Common myeloid progenitor, CD34-positive (primary cell): ENCODE results near the gene CNTN6.

ENCODE experiments used
- CTCF ChIA-PET: fragments of 350-600 bp; sonication (Branson Sonifier 250); formaldehyde crosslinking; loops from one replicate; lab custom pipeline; 2021; ENCODE audit warnings: antibody characterized with exemption; lab: Charles Lee
- POLR2A ChIA-PET: fragments of 350-600 bp; sonication (Branson Sonifier 250); formaldehyde crosslinking; loops from one replicate; lab custom pipeline; 2021; ENCODE audit warnings: antibody characterized with exemption; lab: Charles Lee
- DNase-seq, 3 donors: peaks; one replicate each; pipeline versions ENCODE4 v3.0.0 to v3.0.0-alpha.2; 2013
- H3K27ac ChIP-seq, 2 experiments: 1 replicate in 1 of 2; 2 replicates in 1 of 2; pipeline ENCODE4 v1.7.0; 2013; ENCODE audit warnings: inconsistent platforms in 2 of 2, low read length in 2 of 2, mild to moderate bottlenecking in 2 of 2, low read depth in 1 of 2, moderate library complexity in 1 of 2; ENCODE audit not compliant: severe bottlenecking in 2 of 2, insufficient read depth in 1 of 2, poor library complexity in 1 of 2
- H3K27me3 ChIP-seq, 5 experiments: replicated peaks in 2 of 5; 1 replicate in 3 of 5; 2 replicates in 2 of 5; pipeline versions ENCODE4 v1.6.1 to v1.7.0; 2013; ENCODE audit warnings: low read length in 4 of 5, mild to moderate bottlenecking in 2 of 5, moderate library complexity in 2 of 5, inconsistent platforms in 1 of 5; ENCODE audit not compliant: insufficient read depth in 5 of 5, control insufficient read depth in 4 of 5
- H3K36me3 ChIP-seq, 4 experiments: 1 replicate in 2 of 4; 2 replicates in 2 of 4; pipeline versions ENCODE4 v1.6.1 to v1.7.0; 2013; ENCODE audit warnings: low read length in 3 of 4, control low read depth in 1 of 4, mild to moderate bottlenecking in 1 of 4; ENCODE audit not compliant: control insufficient read depth in 4 of 4, insufficient read depth in 4 of 4
- H3K4me1 ChIP-seq, 4 experiments: 1 replicate in 3 of 4; 2 replicates in 1 of 4; pipeline versions ENCODE4 v1.6.1 to v1.7.1; 2013; ENCODE audit warnings: low read length in 3 of 4, mild to moderate bottlenecking in 3 of 4, control low read depth in 1 of 4, inconsistent platforms in 1 of 4, moderate library complexity in 1 of 4; ENCODE audit not compliant: control insufficient read depth in 4 of 4, insufficient read depth in 4 of 4; ENCODE audit errors: control extremely low read depth in 1 of 4
- H3K4me3 ChIP-seq, 7 experiments: 1 replicate in 4 of 7; 2 replicates in 3 of 7; pipeline versions ENCODE4 v1.5.1 to v1.7.0; 2013; ENCODE audit warnings: mild to moderate bottlenecking in 7 of 7, low read length in 6 of 7, moderate library complexity in 6 of 7, inconsistent platforms in 2 of 7, low read depth in 2 of 7, control low read depth in 1 of 7; ENCODE audit not compliant: insufficient read depth in 4 of 7, control insufficient read depth in 1 of 7; ENCODE audit errors: extremely low read depth in 1 of 7
- H3K9me3 ChIP-seq, 5 experiments: 1 replicate in 4 of 5; 2 replicates in 1 of 5; pipeline versions ENCODE4 v1.6.1 to v1.7.1; 2013; ENCODE audit warnings: low read length in 4 of 5, mild to moderate bottlenecking in 2 of 5, inconsistent platforms in 1 of 5, low read depth in 1 of 5, moderate library complexity in 1 of 5; ENCODE audit not compliant: control insufficient read depth in 4 of 5, insufficient read depth in 2 of 5; ENCODE audit errors: control extremely low read depth in 1 of 5
- WGBS: methylation state at CpG from one replicate; pipeline ENCODE4 v1.1.5; 2013; ENCODE audit not compliant: insufficient coverage; 5-methylcytosine and 5-hydroxymethylcytosine counted together

The CNTN6 gene

DNA sequence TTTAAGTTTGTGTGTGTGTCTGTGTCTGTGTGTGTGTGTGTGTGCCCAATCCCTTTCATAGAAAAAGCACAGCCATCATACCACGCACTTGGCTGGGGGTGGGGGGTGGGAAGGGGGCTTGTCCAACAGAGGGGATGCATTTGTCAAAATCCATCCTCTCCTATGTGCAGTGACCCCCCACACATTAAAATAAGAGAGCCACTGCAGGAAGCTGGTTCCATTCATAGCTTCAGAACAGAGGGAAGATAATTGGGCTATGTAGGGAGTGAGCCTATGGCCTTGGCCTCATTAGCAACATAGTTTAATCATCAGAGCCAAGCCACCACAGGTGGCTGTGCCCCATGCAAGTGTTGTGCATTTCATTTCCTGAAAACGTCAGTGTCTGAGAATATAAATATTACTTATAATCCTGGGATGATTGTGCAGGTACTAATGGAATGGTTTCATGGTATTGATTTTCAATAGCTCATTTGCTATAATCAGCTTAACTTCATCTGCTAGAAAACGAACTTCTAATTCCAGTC lies 330.8 kb downstream of the CNTN6 start:
- no peak for DNase-seq
- Histone ChIP-seq H3K36me3 (no peaks in the 10 kb centered on the region), H3K4me3 (no peak overlapping the region), H3K27ac (no peak overlapping the region), H3K4me1 (no peaks in the 10 kb centered on the region), H3K27me3 (no peaks in the 10 kb centered on the region), H3K9me3 (no peaks in the 10 kb centered on the region)
- WGBS: no CpG with 5 or more reads among the region's 3 CpGs
- ChIA-PET CTCF (no interaction called here), POLR2A (no interaction called here)

- no peaks in the 10 kb centered on the region for H3K4me1 ChIP-seq
- peaks cover 0 to 4% (median 0%) of the 10 kb centered on the region in 5 experiments for H3K9me3 ChIP-seq
- ChIA-PET CTCF (no interaction called here), POLR2A (no interaction called here)
- H3K27ac ChIP-seq: no peak overlapping the region
- no peak overlapping the region for H3K4me3 ChIP-seq
- WGBS: 96% methylated on average over 2 of the region's 2 CpGs
- DNase-seq: peak in 1 of 3 donors; percentile 1
- peaks cover 0 to 1% (median 0%) of the 10 kb centered on the region in 5 experiments for H3K27me3 ChIP-seq
- H3K36me3 ChIP-seq: no peaks in the 10 kb centered on the region
Measured at GRCh38 chr3:1439395-1439794, 346.6 kb downstream of the CNTN6 start.

GRCh38 chr3:1442271-1442670 lies 349.4 kb downstream of the CNTN6 start:
- ChIA-PET POLR2A (no interaction called here), CTCF (no interaction called here)
- Histone ChIP-seq H3K4me3 (no peak overlapping the region), H3K27ac (no peak overlapping the region), H3K9me3 (peaks cover 0 to 3% (median 0%) of the 10 kb centered on the region in 5 experiments), H3K4me1 (no peaks in the 10 kb centered on the region), H3K27me3 (peaks cover 0 to 1% (median 0%) of the 10 kb centered on the region in 5 experiments), H3K36me3 (no peaks in the 10 kb centered on the region)
- DNase-seq: no peak
- 100% methylated on average over 2 of the region's 3 CpGs for WGBS

- no peak for DNase-seq
- ChIA-PET CTCF (no interaction called here), POLR2A (no interaction called here)
- H3K9me3 ChIP-seq: peaks cover 0 to 3% (median 0%) of the 10 kb centered on the region in 5 experiments
- no peak overlapping the region for H3K4me3 ChIP-seq
- H3K27me3 ChIP-seq: peaks cover 0 to 1% (median 0%) of the 10 kb centered on the region in 5 experiments
- no peak overlapping the region for H3K27ac ChIP-seq
- H3K36me3 ChIP-seq: no peaks in the 10 kb centered on the region
- WGBS: 90% methylated on average over 3 of the region's 3 CpGs
- H3K4me1 ChIP-seq: no peaks in the 10 kb centered on the region
Measured at GRCh38 chr3:1444195-1444594, 351.4 kb downstream of the CNTN6 start.

DNA sequence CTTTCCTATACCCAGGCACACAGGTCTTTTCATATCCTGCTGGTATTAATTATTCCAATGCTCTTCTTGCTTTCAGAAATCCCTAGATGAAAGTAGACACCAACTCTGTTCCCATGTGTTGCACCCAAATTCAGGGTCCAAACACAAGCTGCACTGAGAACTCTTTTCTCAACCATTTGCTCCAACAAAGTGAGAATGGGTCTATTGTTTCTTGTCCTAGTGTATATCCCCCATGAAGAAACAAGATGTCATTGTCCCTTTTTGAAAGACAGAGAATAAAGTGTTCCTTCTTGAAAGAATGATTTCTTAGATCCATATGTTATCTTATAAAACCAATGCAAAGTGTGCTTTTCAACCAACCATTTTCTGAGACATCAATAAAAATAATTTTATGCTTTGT lies 353.7 kb downstream of the CNTN6 start:
- H3K4me1 ChIP-seq: no peaks in the 10 kb centered on the region
- H3K4me3 ChIP-seq: no peak overlapping the region
- DNase-seq: no peak
- ChIA-PET POLR2A (no interaction called here), CTCF (no interaction called here)
- no peaks in the 10 kb centered on the region for H3K36me3 ChIP-seq
- H3K27ac ChIP-seq: no peak overlapping the region
- H3K9me3 ChIP-seq: no peaks in the 10 kb centered on the region
- no peaks in the 10 kb centered on the region for H3K27me3 ChIP-seq

DNA sequence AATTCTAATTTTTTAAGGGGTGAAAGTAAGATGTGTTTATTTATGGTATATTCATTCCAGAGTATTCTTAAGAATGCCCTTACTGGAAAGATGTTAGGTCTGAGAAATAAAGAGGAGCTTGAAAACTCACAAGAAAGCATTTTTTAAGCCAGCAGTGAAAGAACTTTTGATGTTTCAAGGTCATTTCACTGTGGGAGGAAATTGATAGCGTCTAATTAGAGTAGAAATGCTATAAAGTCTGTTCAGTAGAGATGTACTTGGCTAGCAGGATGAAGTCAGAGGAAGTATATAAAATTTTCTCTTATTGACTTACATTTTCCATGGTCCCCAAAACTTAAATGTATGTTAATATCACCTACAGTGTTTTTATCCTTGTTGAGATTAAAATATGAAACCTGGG lies 354.6 kb downstream of the CNTN6 start:
- Histone ChIP-seq H3K9me3 (no peaks in the 10 kb centered on the region), H3K4me1 (no peaks in the 10 kb centered on the region), H3K27ac (no peak overlapping the region), H3K4me3 (no peak overlapping the region), H3K27me3 (no peaks in the 10 kb centered on the region), H3K36me3 (no peaks in the 10 kb centered on the region)
- ChIA-PET CTCF (no interaction called here), POLR2A (no interaction called here)
- no peak for DNase-seq
- no CpG with 5 or more reads among the region's 1 CpG for WGBS

- Histone ChIP-seq H3K4me3 (no peak overlapping the region), H3K4me1 (no peaks in the 10 kb centered on the region), H3K27ac (no peak overlapping the region), H3K36me3 (no peaks in the 10 kb centered on the region), H3K9me3 (no peaks in the 10 kb centered on the region), H3K27me3 (no peaks in the 10 kb centered on the region)
- no peak for DNase-seq
- ChIA-PET CTCF (no interaction called here), POLR2A (no interaction called here)
Measured at GRCh38 chr3:1448443-1448842, 355.6 kb downstream of the CNTN6 start.
